Stimulated activated CD8-positive, alpha-beta memory T cell treated with anti-CD3 and anti-CD28 coated beads, Interleukin-12 subunit alpha, Interleukin-12 subunit beta, amount 100 ng/mL, for 1 hour (primary cell): ENCODE results near the gene APBB1IP.
"Not testable (repeated sequence)": the region's sequence is repeated elsewhere in the genome, so short reads cannot be mapped to it uniquely, and the experiment has no call there.

ENCODE experiments used
- DNase-seq: peaks from one replicate; pipeline ENCODE4 v3.0.0-alpha.2; 2020; ENCODE audit warnings: low read depth

Gene APBB1IP

GRCh38 chr10:26557641-26558014 lies 119.5 kb downstream of the APBB1IP start:
- no peak for DNase-seq

GRCh38 chr10:26566525-26567350 lies 128.6 kb downstream of the APBB1IP start:
- no peak for DNase-seq

DNA sequence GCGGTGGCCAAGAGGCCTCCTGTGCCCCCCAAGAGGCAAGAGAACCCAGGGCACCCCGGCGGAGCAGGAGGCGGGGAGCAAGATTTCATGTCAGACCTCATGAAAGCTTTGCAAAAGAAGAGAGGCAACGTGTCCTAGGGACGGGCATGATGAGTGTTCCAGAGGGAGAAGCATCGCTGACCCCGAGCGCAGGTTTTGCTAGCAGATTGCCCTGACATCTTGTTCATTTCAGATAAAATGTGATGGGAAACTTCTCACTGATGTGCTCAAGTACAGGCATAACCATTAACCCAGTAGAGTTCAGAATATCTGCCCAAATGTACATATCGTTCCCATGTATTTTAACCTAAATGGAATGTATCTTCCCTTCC lies 129.2 kb downstream of the APBB1IP start:
- no peak for DNase-seq

DNA sequence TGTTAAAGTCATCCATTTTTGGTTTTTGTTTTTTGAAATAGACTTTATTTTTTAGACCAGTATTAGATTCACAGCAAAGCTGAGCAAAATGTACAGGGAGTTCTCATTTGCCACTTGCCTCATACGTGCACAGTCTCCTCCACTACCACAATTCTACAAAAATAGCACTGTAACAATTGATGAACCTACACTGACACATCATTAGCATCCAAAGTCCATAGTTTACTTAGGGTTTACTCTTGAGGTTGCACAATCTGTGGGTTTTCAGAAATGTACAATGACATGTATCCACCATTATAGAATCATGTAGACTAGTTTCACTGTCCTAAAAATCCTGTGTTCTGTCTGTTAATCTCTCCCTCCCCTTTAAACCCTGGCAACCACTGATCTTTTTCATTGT lies 133.5 kb downstream of the APBB1IP start:
- no peak for DNase-seq

GRCh38 chr10:26573674-26574073 lies 135.5 kb downstream of the APBB1IP start:
- no peak for DNase-seq

GRCh38 chr10:26574783-26575182 lies 136.6 kb downstream of the APBB1IP start:
- no peak for DNase-seq

DNA sequence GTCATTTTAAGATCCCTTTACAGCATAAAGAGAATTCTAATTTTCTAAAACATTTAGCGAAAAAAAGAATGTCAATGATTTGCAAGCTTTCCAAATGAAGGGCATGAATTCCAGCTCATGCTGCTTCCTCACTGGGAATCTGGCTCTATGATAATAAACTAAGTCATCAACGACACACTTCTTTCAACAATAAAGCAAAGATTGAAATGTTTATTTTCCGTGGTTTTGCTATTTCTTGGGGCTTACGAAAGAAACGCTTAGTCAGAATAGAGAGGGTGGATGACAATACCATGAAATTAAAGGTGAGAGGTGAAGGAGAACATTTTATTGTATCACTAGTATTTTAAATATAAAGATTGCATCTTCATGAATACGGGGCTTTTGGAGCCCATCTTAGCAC lies 140.2 kb downstream of the APBB1IP start:
- DNase-seq = not testable (repeated sequence)

DNA sequence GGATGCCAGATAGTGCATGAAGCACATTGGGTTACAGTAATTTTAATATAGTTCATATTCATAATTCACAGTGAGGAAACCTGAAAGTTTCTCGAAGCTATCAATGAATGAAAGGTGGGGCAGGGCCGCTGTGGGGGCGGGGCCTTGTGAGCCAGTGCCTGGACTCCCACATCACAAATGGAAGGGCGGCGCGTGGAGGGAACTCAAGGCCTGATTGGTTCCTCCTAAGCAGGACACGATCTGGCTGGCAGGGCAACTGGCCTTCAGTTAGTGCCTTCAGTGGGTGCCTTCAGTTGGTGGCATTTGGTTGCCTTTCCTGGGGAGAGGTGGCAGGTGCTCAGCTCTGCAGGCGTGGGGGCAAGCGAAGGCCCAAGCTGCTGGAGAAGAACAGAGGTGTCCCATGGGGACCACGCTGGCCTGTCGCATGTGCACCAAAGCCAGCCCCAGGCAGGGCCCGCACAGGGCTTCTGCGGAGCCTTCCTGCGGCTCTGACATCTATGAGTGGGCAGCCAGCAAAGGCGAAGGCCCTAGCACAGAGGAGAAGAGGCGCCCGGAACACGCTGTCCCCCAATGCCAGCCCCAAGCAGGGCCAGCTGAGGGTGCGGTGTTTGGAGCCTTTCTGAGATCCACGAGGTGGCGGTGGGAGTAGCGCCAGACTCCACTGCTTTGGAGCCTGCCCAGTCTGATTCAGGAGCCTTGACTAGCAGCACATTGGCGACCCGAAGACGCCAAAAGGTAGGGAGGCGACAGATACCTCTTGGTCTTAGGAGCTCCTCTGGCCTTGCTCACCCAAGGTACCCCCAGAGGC lies 141.3 kb downstream of the APBB1IP start:
- no peak for DNase-seq

- DNase-seq = no peak
These were observed 148.1 kb downstream of the APBB1IP start for GRCh38 chr10:26586211-26586610.

- no peak for DNase-seq
These were observed 150.5 kb downstream of the APBB1IP start for GRCh38 chr10:26588611-26589010.

GRCh38 chr10:26589813-26590212 lies 151.7 kb downstream of the APBB1IP start:
- not testable (repeated sequence) for DNase-seq

DNA sequence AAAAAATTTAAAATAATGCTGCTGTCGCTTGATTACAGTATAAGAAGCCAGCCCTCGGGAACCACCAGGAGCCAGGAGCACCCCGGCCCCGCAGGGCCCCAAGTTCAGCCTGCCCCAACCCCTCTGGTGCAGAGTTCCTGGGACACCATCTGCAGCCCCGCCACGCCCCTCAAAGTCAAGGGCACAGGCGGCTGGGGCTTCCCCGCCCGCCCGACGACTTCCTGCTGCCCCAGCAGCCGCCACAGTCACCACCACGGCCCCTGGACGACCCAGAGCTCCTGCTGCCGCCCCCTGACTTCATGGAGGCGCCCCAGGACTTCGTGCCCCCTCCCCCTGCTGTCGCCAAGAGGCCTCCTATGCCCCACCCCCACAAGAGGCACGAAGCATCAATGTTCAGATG lies 155.8 kb downstream of the APBB1IP start:
- DNase-seq = no peak

GRCh38 chr10:26603283-26603682 lies 165.1 kb downstream of the APBB1IP start:
- DNase-seq = not testable (repeated sequence)

GRCh38 chr10:26604320-26605093 lies 166.4 kb downstream of the APBB1IP start:
- not testable (repeated sequence) for DNase-seq

GRCh38 chr10:26606389-26606877 lies 168.3 kb downstream of the APBB1IP start:
- DNase-seq = not testable (repeated sequence)

- DNase-seq = no peak
These were observed 174.2 kb downstream of the APBB1IP start for GRCh38 chr10:26612151-26612915.
